ENCODE data around the gene CDYL. TPM values are rescaled to one million over a fixed set of nuclear protein-coding genes. Genes with fewer than 3 reads are reported as not detected.
A peak's percentile ranks its signal among the peaks of the same experiment; 100 is the strongest.

The CDYL gene
- total RNA-seq, 1 donor from 2014 or later, result 31.9 TPM

DNA sequence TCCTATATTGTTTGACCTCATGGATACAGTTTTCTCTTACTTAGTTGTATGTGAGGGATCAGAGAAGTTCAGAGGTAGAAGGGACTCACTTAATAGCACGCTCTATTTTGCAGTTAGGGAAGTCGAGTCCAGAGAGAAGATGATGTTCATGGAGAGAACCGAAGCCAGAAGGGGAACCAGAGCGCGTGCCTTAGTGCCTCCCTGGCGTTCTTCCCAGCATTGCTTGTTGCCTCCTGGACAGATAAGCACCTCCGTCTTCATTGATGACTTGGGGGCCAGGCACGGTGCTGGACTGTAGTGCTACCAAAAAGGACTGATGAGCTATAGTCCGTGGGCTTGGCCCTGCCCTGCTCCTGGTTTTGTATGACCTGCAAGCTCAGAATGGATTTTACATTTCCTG is 117.8 kb downstream of the CDYL start:
- no peaks in the 10 kb centered on the region for H3K4me1 ChIP-seq
- no peak overlapping the region for H3K27ac ChIP-seq
- no peak for TF ChIP-seq POLR2A (IDR thresholded peaks at IDR 0.05)
- no peaks in the 10 kb centered on the region for H3K9me3 ChIP-seq
- DNase-seq (ENCODE audit: extremely low spot score in 2 of 2), result peak in 1 of 2 donors; percentile 60
- no peaks in the 10 kb centered on the region for H3K27me3 ChIP-seq
- H3K4me3 ChIP-seq, result no peak overlapping the region
- intact Hi-C loops (cut with DNase I), result loop anchor here (10.0 kb wide), 1 partner anchor 1161 kb away; no protein-coding TSS in a partner anchor
- peaks cover 0 to 21% of the 10 kb centered on the region in 2 donors for H3K36me3 ChIP-seq

DNA sequence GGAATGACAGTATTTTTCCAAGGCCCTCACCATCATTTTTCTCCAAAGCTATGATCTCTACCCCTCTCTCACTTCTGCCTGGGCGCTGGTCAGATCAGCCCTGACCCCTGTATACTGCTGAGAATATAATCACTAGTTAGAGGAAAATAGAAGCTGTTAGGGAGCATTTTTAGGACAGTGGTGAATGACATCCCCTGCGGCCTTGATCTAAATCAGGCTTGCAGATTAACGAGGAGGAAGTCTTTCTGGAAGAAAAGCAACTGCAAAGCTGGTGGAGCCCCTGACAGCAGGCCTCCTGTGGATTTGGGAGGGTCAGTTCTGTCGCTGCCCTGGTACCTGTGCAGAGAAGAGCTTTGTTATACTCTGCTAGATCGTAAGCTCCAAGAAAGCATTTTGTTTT is 119.8 kb downstream of the CDYL start:
- Histone ChIP-seq H3K4me1 (no peaks in the 10 kb centered on the region), H3K9me3 (no peaks in the 10 kb centered on the region), H3K36me3 (peaks cover 0 to 21% of the 10 kb centered on the region in 2 donors), H3K27ac (no peak overlapping the region), H3K4me3 (no peak overlapping the region), H3K27me3 (no peaks in the 10 kb centered on the region)
- DNase-seq (ENCODE audit: extremely low spot score in 2 of 2), result no peak
- TF ChIP-seq, protein P1, sequence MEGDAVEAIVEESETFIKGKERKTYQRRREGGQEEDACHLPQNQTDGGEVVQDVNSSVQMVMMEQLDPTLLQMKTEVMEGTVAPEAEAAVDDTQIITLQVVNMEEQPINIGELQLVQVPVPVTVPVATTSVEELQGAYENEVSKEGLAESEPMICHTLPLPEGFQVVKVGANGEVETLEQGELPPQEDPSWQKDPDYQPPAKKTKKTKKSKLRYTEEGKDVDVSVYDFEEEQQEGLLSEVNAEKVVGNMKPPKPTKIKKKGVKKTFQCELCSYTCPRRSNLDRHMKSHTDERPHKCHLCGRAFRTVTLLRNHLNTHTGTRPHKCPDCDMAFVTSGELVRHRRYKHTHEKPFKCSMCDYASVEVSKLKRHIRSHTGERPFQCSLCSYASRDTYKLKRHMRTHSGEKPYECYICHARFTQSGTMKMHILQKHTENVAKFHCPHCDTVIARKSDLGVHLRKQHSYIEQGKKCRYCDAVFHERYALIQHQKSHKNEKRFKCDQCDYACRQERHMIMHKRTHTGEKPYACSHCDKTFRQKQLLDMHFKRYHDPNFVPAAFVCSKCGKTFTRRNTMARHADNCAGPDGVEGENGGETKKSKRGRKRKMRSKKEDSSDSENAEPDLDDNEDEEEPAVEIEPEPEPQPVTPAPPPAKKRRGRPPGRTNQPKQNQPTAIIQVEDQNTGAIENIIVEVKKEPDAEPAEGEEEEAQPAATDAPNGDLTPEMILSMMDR (IDR thresholded peaks at IDR 0.05), result no peak
- no peak for TF ChIP-seq POLR2A (IDR thresholded peaks at IDR 0.05)
- no peak for TF ChIP-seq POLR2AphosphoS5 (IDR thresholded peaks at IDR 0.05; ENCODE audit: insufficient read depth in 1 of 2, low read depth in 1 of 2)
- intact Hi-C loops (cut with DNase I), result loop anchor here (10.0 kb wide), 1 partner anchor 1159 kb away; no protein-coding TSS in a partner anchor

DNA sequence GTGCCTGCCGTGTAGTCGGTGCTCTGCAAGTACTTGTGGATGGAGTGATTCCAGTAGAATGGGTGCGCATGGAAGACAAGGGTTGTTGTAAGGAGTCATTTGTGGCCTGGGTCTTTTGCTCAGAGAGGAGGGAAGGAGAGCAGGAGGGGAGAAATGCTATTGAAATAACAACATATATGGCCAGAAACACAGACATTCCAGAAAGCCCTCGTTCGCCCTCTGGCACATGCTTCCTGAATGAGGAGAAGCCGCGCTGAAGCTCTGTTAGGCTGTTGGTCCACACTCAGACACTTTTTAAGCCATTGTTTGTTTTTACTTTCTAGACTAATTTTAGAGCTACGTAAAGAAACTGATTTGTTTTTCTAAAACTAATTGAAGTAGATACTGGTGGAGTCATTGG is 120.2 kb downstream of the CDYL start:
- no peak for DNase-seq (ENCODE audit: extremely low spot score in 2 of 2)
- intact Hi-C loops (cut with DNase I), result loop anchor here (10.0 kb wide), 1 partner anchor 1158 kb away; no protein-coding TSS in a partner anchor
- no peaks in the 10 kb centered on the region for H3K27me3 ChIP-seq
- H3K4me3 ChIP-seq, result no peak overlapping the region
- no peaks in the 10 kb centered on the region for H3K9me3 ChIP-seq
- H3K4me1 ChIP-seq, result no peaks in the 10 kb centered on the region
- H3K27ac ChIP-seq, result no peak overlapping the region
- peaks cover 0 to 21% of the 10 kb centered on the region in 2 donors for H3K36me3 ChIP-seq
- TF ChIP-seq POLR2AphosphoS5 (IDR thresholded peaks at IDR 0.05; ENCODE audit: insufficient read depth in 1 of 2, low read depth in 1 of 2), result no peak

- H3K9me3 ChIP-seq, result no peaks in the 10 kb centered on the region
- H3K36me3 ChIP-seq, result peaks cover 0 to 4% of the 10 kb centered on the region in 2 donors
- no peak overlapping the region for H3K4me3 ChIP-seq
- TF ChIP-seq, protein P1 (IDR thresholded peaks at IDR 0.05), result no peak
- TF ChIP-seq POLR2AphosphoS5 (IDR thresholded peaks at IDR 0.05; ENCODE audit: insufficient read depth in 1 of 2, low read depth in 1 of 2) (no peak), POLR2A (IDR thresholded peaks at IDR 0.05) (no peak)
- intact Hi-C loops (cut with DNase I), result loop anchor here (10.0 kb wide), 1 partner anchor 1155 kb away; no protein-coding TSS in a partner anchor
- H3K4me1 ChIP-seq, result peaks cover 10% of the 10 kb centered on the region
- no peak overlapping the region for H3K27ac ChIP-seq
- DNase-seq (ENCODE audit: extremely low spot score in 2 of 2), result peak in 1 of 2 donors; percentile 29
- H3K27me3 ChIP-seq, result no peaks in the 10 kb centered on the region
These were observed 123.2 kb downstream of the CDYL start for GRCh38 chr6:4899249-4900034.

GRCh38 chr6:4901386-4902061 is 125.3 kb downstream of the CDYL start:
- peak in 1 of 2 donors; percentile 60 for DNase-seq (ENCODE audit: extremely low spot score in 2 of 2)
- H3K36me3 ChIP-seq, result no peaks in the 10 kb centered on the region
- intact Hi-C loops (cut with DNase I), result no loop called here
- TF ChIP-seq POLR2A (IDR thresholded peaks at IDR 0.05), result no peak
- TF ChIP-seq POLR2AphosphoS5 (IDR thresholded peaks at IDR 0.05; ENCODE audit: insufficient read depth in 1 of 2, low read depth in 1 of 2), result no peak
- TF ChIP-seq, protein P1 (IDR thresholded peaks at IDR 0.05), result no peak
- no peaks in the 10 kb centered on the region for H3K27me3 ChIP-seq
- H3K4me3 ChIP-seq, result no peak overlapping the region
- no peak overlapping the region for H3K27ac ChIP-seq
- H3K9me3 ChIP-seq, result no peaks in the 10 kb centered on the region
- H3K4me1 ChIP-seq, result peaks cover 31% of the 10 kb centered on the region
